CD4-positive, alpha-beta memory T cell (primary cell): ENCODE data around the gene IL37. TPM values are rescaled to one million over a fixed set of nuclear protein-coding genes. Genes with fewer than 3 reads are reported as not detected.

Experiments used
- CTCF ChIA-PET: fragments of 350-600 bp; sonication (Branson Sonifier 250); formaldehyde crosslinking; loops from one replicate; lab custom pipeline; 2021; ENCODE audit warnings: inconsistent platforms; ENCODE audit not compliant: partially characterized antibody; lab: Charles Lee
- POLR2A ChIA-PET: fragments of 350-600 bp; sonication (Branson Sonifier 250); formaldehyde crosslinking; loops from one replicate; lab custom pipeline; 2021; ENCODE audit not compliant: partially characterized antibody; lab: Charles Lee
- DNase-seq, 5 donors: peaks; one replicate each; pipeline versions ENCODE4 v3.0.0 to v3.0.0-alpha.2; 2020 to 2022; ENCODE audit warnings: mixed read lengths in 1 of 5
- H3K27ac ChIP-seq: one replicate; pipeline ENCODE4 v1.7.0; 2013; ENCODE audit warnings: low read depth, low read length
- H3K27me3 ChIP-seq: 2 replicates; pipeline ENCODE4 v1.7.0; 2013; ENCODE audit warnings: mild to moderate bottlenecking, low read length, moderate library complexity; ENCODE audit not compliant: insufficient read depth
- H3K36me3 ChIP-seq: 2 replicates; pipeline ENCODE4 v1.7.0; 2013; ENCODE audit warnings: mild to moderate bottlenecking, low read length, moderate library complexity; ENCODE audit not compliant: insufficient read depth
- H3K4me1 ChIP-seq: 2 replicates; pipeline ENCODE4 v1.7.0; 2013; ENCODE audit warnings: mild to moderate bottlenecking, low read length, moderate library complexity; ENCODE audit not compliant: insufficient read depth
- H3K4me3 ChIP-seq, 2 donors: one replicate each; pipeline ENCODE4 v1.7.0; 2013; ENCODE audit warnings: low read length in 2 of 2, mild to moderate bottlenecking in 1 of 2
- H3K9me3 ChIP-seq, 2 donors: one replicate each; pipeline ENCODE4 v1.7.0; 2013; ENCODE audit warnings: low read length in 2 of 2, control low read depth in 1 of 2; ENCODE audit not compliant: control insufficient read depth in 1 of 2
- H3K27ac Mint-ChIP-seq, 7 donors: one replicate each; pipeline ENCODE4 v1.8.0; 2020 to 2021; ENCODE audit warnings: mixed read lengths in 7 of 7, mild to moderate bottlenecking in 6 of 7, inconsistent platforms in 3 of 7, moderate library complexity in 3 of 7
- H3K27me3 Mint-ChIP-seq, 2 donors: one replicate each; pipeline ENCODE4 v1.8.0; 2020 to 2021; ENCODE audit warnings: mixed read lengths in 2 of 2
- H3K36me3 Mint-ChIP-seq, 2 donors: one replicate each; pipeline ENCODE4 v1.8.0; 2020 to 2021; ENCODE audit warnings: mixed read lengths in 2 of 2, inconsistent platforms in 1 of 2, mild to moderate bottlenecking in 1 of 2
- H3K4me1 Mint-ChIP-seq, 4 donors: one replicate each; pipeline ENCODE4 v1.8.0; 2020 to 2021; ENCODE audit warnings: mixed read lengths in 4 of 4, mild to moderate bottlenecking in 1 of 4
- H3K4me3 Mint-ChIP-seq, 8 donors: one replicate each; pipeline ENCODE4 v1.8.0; 2020 to 2021; ENCODE audit warnings: mixed read lengths in 8 of 8, mild to moderate bottlenecking in 7 of 8, moderate library complexity in 6 of 8, inconsistent platforms in 3 of 8
- H3K9me3 Mint-ChIP-seq, 8 donors: one replicate each; pipeline ENCODE4 v1.8.0; 2020 to 2021; ENCODE audit warnings: mixed read lengths in 8 of 8, mild to moderate bottlenecking in 5 of 8, inconsistent platforms in 3 of 8, moderate library complexity in 1 of 8
- intact Hi-C: fragments of 100-400 bp; cut with micrococcal nuclease; formaldehyde crosslinking; loops from one replicate; pipeline ENCODE4 v1.15.1; 2023
- polyA plus RNA-seq, 2 donors: library from polyadenylated mRNA; unstranded; fragments of 300-500 nt; fragmentation: Illumina TruSeq; gene quantifications; one replicate each; pipeline ENCODE4 v1.2.3, GENCODE V29; 2021
- total RNA-seq, 2 experiments: library from RNA; stranded (reverse); gene quantifications; one replicate each; pipeline ENCODE4 v1.2.3, GENCODE V29; 2021

IL37 gene
- total and polyA plus RNA-seq, 4 experiments from 2014 or later = not detected

GRCh38 chr2:112916625-112917247 is 5.8 kb downstream of the IL37 start:
- Mint-ChIP-seq H3K4me3 (no peak overlapping the region), H3K27ac (peak overlapping the region in 3 of 7 donors; percentile 2 to 61 (median 12)), H3K4me1 (peaks cover 4 to 7% (median 5%) of the 10 kb centered on the region in 4 donors), H3K9me3 (peaks cover 0 to 2% (median 0%) of the 10 kb centered on the region in 8 donors), H3K36me3 (no peaks in the 10 kb centered on the region), H3K27me3 (peaks cover 0 to 2% of the 10 kb centered on the region in 2 donors)
- DNase-seq = no peak
- intact Hi-C loops = no loop called here
- Histone ChIP-seq H3K9me3 (no peaks in the 10 kb centered on the region), H3K4me3 (no peak overlapping the region), H3K27me3 (no peaks in the 10 kb centered on the region), H3K27ac (no peak overlapping the region), H3K4me1 (peaks cover 23% of the 10 kb centered on the region), H3K36me3 (no peaks in the 10 kb centered on the region)
- ChIA-PET POLR2A (no interaction called here), CTCF (interaction anchor here (1.2 kb wide), 1 partner anchor 25 kb away, joined by 4 read pairs; no protein-coding TSS in a partner anchor)

DNA sequence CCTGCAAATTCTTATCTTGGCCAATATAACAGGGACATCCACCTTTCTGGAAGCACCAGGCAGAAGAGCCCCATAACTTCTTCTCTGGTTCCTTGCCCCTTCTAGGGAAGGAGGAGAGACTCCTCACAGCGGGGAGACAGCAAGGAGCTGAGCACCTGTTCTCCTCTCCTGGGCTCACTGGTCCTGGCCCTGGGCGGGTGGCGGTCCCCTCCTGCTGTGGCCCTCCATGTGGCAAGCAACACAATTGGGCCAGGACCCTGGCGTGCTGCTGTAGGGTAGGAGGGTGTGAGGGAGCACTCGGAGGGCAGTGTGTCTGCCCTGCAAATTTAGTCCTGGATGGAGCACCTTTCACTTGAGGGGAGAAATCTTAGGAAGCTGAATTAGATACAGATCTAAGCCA is 6.9 kb downstream of the IL37 start:
- Histone ChIP-seq H3K27ac (no peak overlapping the region), H3K4me3 (no peak overlapping the region), H3K27me3 (no peaks in the 10 kb centered on the region), H3K4me1 (peaks cover 23% of the 10 kb centered on the region), H3K36me3 (no peaks in the 10 kb centered on the region), H3K9me3 (no peaks in the 10 kb centered on the region)
- no peak for DNase-seq
- ChIA-PET POLR2A (no interaction called here), CTCF (interaction anchor here (1.3 to 1.6 kb wide), 2 partner anchors 11 to 32 kb away, joined by 3 to 7 read pairs; no protein-coding TSS in a partner anchor)
- H3K4me3 Mint-ChIP-seq = no peak overlapping the region
- H3K4me1 Mint-ChIP-seq = peaks cover 4 to 7% (median 5%) of the 10 kb centered on the region in 4 donors
- intact Hi-C loops = no loop called here
- peak overlapping the region in 1 of 7 donors; percentile 2 for H3K27ac Mint-ChIP-seq
- H3K9me3 Mint-ChIP-seq = peaks cover 0 to 2% (median 0%) of the 10 kb centered on the region in 8 donors
- no peaks in the 10 kb centered on the region for H3K27me3 Mint-ChIP-seq
- no peaks in the 10 kb centered on the region for H3K36me3 Mint-ChIP-seq

DNA sequence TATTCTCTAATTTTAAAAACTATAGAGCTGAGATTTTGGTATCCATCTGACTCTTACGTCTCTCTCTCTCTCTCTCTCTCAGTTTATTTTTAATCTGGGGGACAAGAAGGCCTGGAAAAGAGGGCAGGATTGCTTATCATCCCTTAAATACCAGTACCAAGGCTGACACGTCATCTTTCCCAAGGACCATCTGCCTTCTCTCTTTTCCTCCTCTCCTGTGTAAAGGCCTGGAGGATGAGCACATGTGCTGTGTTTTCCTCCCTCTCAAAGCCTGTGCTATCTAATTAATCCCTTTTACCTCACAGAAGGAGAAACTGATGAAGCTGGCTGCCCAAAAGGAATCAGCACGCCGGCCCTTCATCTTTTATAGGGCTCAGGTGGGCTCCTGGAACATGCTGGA is 7.3 kb downstream of the IL37 start:
- Histone ChIP-seq H3K27ac (no peak overlapping the region), H3K9me3 (no peaks in the 10 kb centered on the region), H3K27me3 (no peaks in the 10 kb centered on the region), H3K4me1 (peaks cover 23% of the 10 kb centered on the region), H3K36me3 (no peaks in the 10 kb centered on the region), H3K4me3 (no peak overlapping the region)
- no peaks in the 10 kb centered on the region for H3K36me3 Mint-ChIP-seq
- DNase-seq = no peak
- POLR2A ChIA-PET = no interaction called here
- intact Hi-C loops = no loop called here
- no peak overlapping the region for H3K4me3 Mint-ChIP-seq
- H3K4me1 Mint-ChIP-seq = peaks cover 4 to 7% (median 5%) of the 10 kb centered on the region in 4 donors
- H3K27ac Mint-ChIP-seq = no peak overlapping the region
- peaks cover 0 to 2% (median 0%) of the 10 kb centered on the region in 8 donors for H3K9me3 Mint-ChIP-seq
- no peaks in the 10 kb centered on the region for H3K27me3 Mint-ChIP-seq
- CTCF ChIA-PET = interaction anchor here (1.3 to 1.6 kb wide), 2 partner anchors 11 to 32 kb away, joined by 3 to 7 read pairs; no protein-coding TSS in a partner anchor

DNA sequence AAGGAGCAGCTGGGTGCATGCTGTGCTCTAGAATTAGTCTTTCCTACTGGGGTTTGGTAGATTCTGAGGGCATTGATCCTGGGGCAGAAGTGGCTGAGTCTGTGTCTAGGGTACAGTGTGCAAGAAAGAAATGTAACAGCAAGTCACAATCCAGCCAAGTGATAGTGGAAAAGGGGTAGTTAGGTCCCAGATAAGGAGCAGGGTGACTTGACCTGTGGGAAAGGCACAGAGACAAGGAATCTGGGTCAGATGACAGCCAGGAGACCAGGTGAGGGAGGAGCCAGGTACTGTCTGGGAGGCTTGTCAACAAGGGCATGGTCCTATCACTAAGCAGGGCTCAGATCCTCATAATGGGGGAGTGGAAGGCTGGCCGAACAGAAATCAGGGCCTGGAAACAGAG is 8.1 kb downstream of the IL37 start:
- H3K9me3 Mint-ChIP-seq = peaks cover 0 to 2% (median 0%) of the 10 kb centered on the region in 8 donors
- ChIA-PET CTCF (interaction anchor here (1.6 kb wide), 1 partner anchor 33 kb away, joined by 7 read pairs; no protein-coding TSS in a partner anchor), POLR2A (no interaction called here)
- peaks cover 4 to 7% (median 5%) of the 10 kb centered on the region in 4 donors for H3K4me1 Mint-ChIP-seq
- H3K4me3 Mint-ChIP-seq = no peak overlapping the region
- Histone ChIP-seq H3K4me1 (peaks cover 23% of the 10 kb centered on the region), H3K4me3 (no peak overlapping the region), H3K27me3 (no peaks in the 10 kb centered on the region), H3K27ac (no peak overlapping the region), H3K9me3 (no peaks in the 10 kb centered on the region), H3K36me3 (no peaks in the 10 kb centered on the region)
- no peaks in the 10 kb centered on the region for H3K36me3 Mint-ChIP-seq
- intact Hi-C loops = no loop called here
- H3K27ac Mint-ChIP-seq = no peak overlapping the region
- H3K27me3 Mint-ChIP-seq = peaks cover 0 to 2% of the 10 kb centered on the region in 2 donors
- DNase-seq = no peak

DNA sequence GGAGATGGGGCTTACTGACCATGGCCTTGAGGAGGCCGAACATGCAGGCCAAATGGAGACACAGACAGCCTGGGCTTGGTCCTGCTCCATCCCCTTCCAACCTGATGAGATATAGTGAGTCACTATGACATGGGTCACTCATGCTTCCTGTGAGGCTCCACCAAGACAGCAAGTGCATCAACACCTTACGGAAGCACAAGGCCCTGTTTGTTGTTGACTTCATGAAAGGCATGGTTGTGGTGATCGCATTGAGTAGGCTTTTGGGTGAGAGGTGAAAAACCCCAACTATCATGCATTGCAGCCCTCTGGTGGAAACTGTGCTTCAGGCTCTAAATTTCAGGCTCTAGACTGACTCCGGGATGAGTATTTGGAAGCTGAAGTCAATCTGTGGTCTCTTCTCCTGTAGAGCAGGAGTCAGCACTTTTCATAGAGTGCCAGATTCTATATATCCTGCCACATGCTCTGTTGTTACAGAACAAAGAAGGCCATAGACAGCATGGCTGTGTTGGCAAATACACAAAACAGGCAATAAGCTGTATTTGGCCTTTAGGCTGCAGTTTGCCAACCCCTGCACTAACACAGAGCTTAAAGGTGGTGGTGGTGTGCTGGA is 10.1 kb downstream of the IL37 start:
- H3K4me1 ChIP-seq = peaks cover 8% of the 10 kb centered on the region
- peak in 3 of 5 donors; percentile 12 to 59 (median 24) for DNase-seq
- Mint-ChIP-seq H3K36me3 (no peaks in the 10 kb centered on the region), H3K4me3 (no peak overlapping the region), H3K27ac (peak overlapping the region in 1 of 7 donors; percentile 84), H3K9me3 (peaks cover 0 to 2% (median 0%) of the 10 kb centered on the region in 8 donors), H3K27me3 (peaks cover 0 to 5% of the 10 kb centered on the region in 2 donors), H3K4me1 (peaks cover 0 to 6% (median 3%) of the 10 kb centered on the region in 4 donors)
- no peaks in the 10 kb centered on the region for H3K36me3 ChIP-seq
- ChIA-PET CTCF (no interaction called here), POLR2A (no interaction called here)
- intact Hi-C loops = no loop called here
- H3K27me3 ChIP-seq = no peaks in the 10 kb centered on the region
- no peak overlapping the region for H3K27ac ChIP-seq
- no peaks in the 10 kb centered on the region for H3K9me3 ChIP-seq
- H3K4me3 ChIP-seq = no peak overlapping the region

DNA sequence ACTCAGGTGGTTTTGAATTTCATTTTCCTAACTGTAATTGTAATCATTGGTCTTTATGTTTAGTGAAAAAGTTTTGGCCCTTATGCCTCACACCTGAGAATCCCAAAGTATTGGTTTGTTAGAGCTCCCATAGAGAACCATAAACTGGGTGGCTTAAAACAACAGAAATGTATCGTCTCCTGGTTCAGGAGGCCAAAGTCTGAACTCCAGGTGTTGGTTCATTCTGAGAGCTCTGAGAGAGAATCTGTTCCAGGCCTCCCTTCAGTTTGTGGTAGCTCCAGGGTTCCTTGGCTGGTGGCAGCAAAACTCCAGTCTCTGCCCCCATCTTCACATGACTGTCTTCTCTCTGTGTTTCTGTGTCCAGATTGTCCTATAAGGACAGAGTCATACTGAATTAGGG is 11.0 kb downstream of the IL37 start:
- no peaks in the 10 kb centered on the region for H3K36me3 Mint-ChIP-seq
- ChIA-PET CTCF (no interaction called here), POLR2A (interaction anchor here (0.7 kb wide), 1 partner anchor 53 kb away, joined by 3 read pairs; no protein-coding TSS in a partner anchor)
- DNase-seq = no peak
- peaks cover 0 to 2% (median 0%) of the 10 kb centered on the region in 8 donors for H3K9me3 Mint-ChIP-seq
- no peak overlapping the region for H3K27ac Mint-ChIP-seq
- H3K4me3 Mint-ChIP-seq = no peak overlapping the region
- H3K27me3 Mint-ChIP-seq = peaks cover 0 to 5% of the 10 kb centered on the region in 2 donors
- H3K4me3 ChIP-seq = no peak overlapping the region
- no peaks in the 10 kb centered on the region for H3K4me1 ChIP-seq
- H3K4me1 Mint-ChIP-seq = peaks cover 0 to under 1% (median 0%) of the 10 kb centered on the region in 4 donors
- H3K9me3 ChIP-seq = no peaks in the 10 kb centered on the region
- H3K36me3 ChIP-seq = no peaks in the 10 kb centered on the region
- H3K27me3 ChIP-seq = no peaks in the 10 kb centered on the region
- no peak overlapping the region for H3K27ac ChIP-seq
- intact Hi-C loops = no loop called here

- H3K4me3 ChIP-seq = no peak overlapping the region
- H3K9me3 ChIP-seq = no peaks in the 10 kb centered on the region
- no peaks in the 10 kb centered on the region for H3K36me3 ChIP-seq
- no peaks in the 10 kb centered on the region for H3K27me3 ChIP-seq
- ChIA-PET POLR2A (no interaction called here), CTCF (interaction anchor here (1.6 kb wide), 1 partner anchor 38 kb away, joined by 3 read pairs; no protein-coding TSS in a partner anchor)
- intact Hi-C loops = no loop called here
- Mint-ChIP-seq H3K4me3 (no peak overlapping the region), H3K9me3 (peaks cover 0 to 2% (median 0%) of the 10 kb centered on the region in 8 donors), H3K27ac (no peak overlapping the region), H3K4me1 (no peaks in the 10 kb centered on the region), H3K36me3 (no peaks in the 10 kb centered on the region), H3K27me3 (peaks cover 4 to 9% of the 10 kb centered on the region in 2 donors)
- DNase-seq = no peak
- H3K4me1 ChIP-seq = no peaks in the 10 kb centered on the region
- H3K27ac ChIP-seq = no peak overlapping the region
Measured at GRCh38 chr2:112923237-112923966, 12.4 kb downstream of the IL37 start.
